ENCODE measurements around the gene EVI5L.
A peak's percentile ranks its signal among the peaks of the same experiment; 100 is the strongest.
"Not testable (repeated sequence)": the region's sequence is repeated elsewhere in the genome, so short reads cannot be mapped to it uniquely, and the experiment has no call there.

EVI5L gene

GRCh38 chr19:7829561-7830271 lies at the start of gene EVI5L:
Gene EVI5L, plus strand, starts transcription at chr19:7830218. Its CDS starts 16,325 bp downstream, at chr19:7846543.
- DNase-seq (ENCODE audit: low read depth) = peak; percentile 99

GRCh38 chr19:7781157-7781556 lies 48.9 kb upstream of the EVI5L start:
- DNase-seq (ENCODE audit: low read depth) = no peak

DNA sequence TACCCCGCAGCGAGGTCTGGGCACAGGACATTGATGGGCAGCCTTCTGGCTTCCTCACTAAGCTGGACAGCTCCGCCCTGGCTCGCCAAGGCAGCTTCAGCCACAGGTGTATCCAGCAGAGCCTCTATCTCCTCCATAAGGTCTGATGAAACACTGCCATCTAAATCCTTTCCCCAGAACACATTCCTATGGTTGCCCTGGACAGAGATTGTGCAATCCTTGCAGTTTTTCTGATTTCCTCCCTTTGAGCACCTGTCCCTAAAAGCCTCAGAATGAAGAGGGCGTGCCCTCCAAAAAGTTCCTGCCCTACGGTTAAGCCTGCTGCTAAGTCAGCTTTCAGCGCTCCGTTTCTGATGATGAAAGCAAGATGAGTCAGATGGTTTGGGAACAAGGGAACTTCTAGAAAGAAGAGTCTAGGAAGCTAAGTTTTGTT lies 46.0 kb upstream of the EVI5L start:
- DNase-seq (ENCODE audit: low read depth) = no peak

- no peak for DNase-seq (ENCODE audit: low read depth)
Observed at GRCh38 chr19:7784856-7785255, 45.2 kb upstream of the EVI5L start.

DNA sequence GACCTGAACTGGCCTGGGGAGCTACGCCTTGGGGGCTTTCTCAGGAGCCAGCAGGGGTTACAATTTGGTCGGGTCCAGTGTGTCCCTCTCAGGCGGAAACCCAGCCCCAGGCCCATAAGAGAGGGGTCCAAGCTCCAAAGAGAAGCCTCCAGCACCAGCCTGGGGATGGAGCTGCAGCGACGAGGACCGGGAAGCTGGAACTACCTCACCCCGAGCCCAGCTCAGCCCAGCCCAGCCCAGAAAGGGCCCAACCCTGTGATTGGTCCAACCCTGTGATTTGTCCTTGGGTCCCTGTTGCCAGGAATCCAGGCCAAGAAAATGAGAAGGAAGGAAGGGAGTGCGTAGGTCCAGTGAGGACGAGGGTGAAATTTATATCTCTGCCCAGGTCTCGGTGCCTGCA lies 42.9 kb upstream of the EVI5L start:
- DNase-seq (ENCODE audit: low read depth) = no peak

- DNase-seq (ENCODE audit: low read depth) = no peak
Observed at GRCh38 chr19:7787602-7788177, 42.3 kb upstream of the EVI5L start.

- DNase-seq (ENCODE audit: low read depth) = no peak
Observed at GRCh38 chr19:7788178-7788932, 41.7 kb upstream of the EVI5L start.

DNA sequence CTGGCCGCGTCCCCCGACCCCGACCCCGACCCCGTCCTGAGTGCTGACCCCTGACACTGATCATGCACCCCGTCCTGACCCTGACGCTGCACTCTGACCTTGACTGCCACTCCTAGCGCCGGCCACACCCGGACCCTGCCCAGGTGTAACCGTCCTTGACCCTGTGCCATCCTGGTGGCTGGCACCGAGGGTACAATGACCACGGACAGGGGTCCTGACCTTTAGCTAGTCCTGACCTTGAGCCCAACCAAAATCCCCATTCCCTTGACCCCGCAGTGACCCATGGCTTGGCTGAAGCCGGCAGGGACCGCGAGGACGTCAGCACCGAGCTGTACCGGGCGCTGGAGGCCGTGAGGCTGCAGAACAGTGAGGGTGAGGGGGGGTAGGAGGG lies 41.1 kb upstream of the EVI5L start:
- no peak for DNase-seq (ENCODE audit: low read depth)

GRCh38 chr19:7789447-7789846 lies 40.6 kb upstream of the EVI5L start:
- DNase-seq (ENCODE audit: low read depth) = no peak

GRCh38 chr19:7790416-7790815 lies 39.6 kb upstream of the EVI5L start:
- no peak for DNase-seq (ENCODE audit: low read depth)

DNA sequence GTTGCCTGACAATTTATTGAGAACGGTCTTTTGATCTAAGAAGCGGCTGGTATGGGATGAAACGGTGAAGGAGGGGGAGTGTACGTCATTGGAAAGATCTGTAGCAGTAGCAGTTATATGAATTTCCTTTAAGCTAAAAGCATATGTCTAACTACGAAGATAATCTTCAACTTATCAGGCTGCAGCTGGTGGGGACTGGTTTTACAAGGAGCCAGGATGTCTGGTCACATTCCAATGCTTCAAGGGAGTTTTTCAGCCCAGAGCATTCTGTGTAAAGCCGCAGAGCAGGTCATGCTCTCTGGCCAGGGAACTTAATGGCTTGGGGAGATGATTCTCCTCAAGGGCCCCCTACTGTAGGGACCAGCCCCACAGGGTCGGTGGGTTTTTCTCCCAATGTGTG lies 37.7 kb upstream of the EVI5L start:
- DNase-seq (ENCODE audit: low read depth) = no peak

GRCh38 chr19:7792701-7793100 lies 37.3 kb upstream of the EVI5L start:
- not testable (repeated sequence) for DNase-seq (ENCODE audit: low read depth)

GRCh38 chr19:7793493-7793892 lies 36.5 kb upstream of the EVI5L start:
- no peak for DNase-seq (ENCODE audit: low read depth)

- no peak for DNase-seq (ENCODE audit: low read depth)
Observed at GRCh38 chr19:7795555-7796161, 34.4 kb upstream of the EVI5L start.

GRCh38 chr19:7799640-7800355 lies 30.2 kb upstream of the EVI5L start:
- DNase-seq (ENCODE audit: low read depth) = no peak

DNA sequence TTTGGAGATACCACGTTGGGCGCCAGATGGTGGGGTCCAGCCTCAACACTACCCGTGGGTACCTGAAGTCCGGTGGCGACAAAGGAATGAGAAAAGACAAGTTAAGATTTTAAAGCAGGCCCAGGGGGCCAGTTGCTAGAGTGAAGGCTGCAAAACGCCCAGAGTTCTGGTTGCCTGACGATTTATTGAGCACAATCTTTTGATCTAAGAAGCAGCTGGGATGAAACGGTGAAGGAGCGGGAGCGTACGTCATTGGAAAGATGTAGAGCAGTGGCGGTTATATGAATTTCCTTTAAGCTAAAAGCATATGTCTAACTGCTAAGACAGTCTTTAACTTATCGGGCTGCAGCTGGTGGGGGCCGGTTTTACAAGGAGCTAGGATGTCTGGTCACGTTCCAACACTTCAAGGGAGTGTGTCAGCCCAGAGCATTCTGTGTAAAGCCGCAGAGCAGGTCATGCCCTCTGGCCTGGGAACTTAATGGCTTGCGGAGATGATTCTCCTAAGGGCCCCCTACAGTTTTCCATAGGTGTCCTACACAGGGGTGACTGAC lies 28.9 kb upstream of the EVI5L start:
- no peak for DNase-seq (ENCODE audit: low read depth)

DNA sequence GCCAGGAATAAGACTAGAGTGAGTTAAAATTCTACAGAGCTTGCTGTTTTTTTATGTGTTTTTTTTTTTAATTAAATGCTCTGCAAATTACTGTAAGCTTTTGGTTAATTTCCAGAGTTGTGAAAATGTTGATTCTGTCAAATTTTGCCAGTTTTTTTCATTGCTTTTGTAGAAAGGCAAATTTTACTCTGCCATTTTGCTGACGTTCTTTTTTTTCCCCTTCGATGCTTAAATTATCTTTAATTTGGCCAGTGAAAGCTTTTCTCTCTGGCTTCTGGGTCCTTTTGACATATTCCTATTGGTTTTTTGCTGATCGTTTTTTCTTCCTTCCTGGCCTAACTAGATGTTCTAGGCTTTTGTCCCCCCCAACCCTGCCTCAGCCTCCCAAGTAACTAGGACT lies 23.8 kb upstream of the EVI5L start:
- no peak for DNase-seq (ENCODE audit: low read depth)

GRCh38 chr19:7806876-7807275 lies 23.1 kb upstream of the EVI5L start:
- no peak for DNase-seq (ENCODE audit: low read depth)

DNA sequence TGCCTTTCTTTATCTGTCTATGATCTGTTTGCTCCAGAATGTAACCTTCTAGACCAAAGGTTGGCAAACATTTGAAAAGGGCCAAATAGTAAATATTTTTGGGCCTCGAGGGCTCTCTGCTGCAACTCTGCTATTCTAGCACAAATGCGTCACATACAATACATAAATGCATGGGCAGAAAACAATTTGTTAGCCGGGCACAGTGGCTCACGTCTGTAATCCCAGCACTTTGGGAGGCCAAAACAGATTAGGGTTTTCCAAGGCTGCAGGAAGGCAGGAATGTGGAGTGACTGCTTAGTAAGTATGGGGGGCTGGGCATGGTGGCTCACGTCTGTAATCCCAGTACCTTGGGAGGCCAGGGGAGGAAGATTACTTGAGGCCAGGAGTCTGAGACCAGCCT lies 21.9 kb upstream of the EVI5L start:
- DNase-seq (ENCODE audit: low read depth) = no peak

- DNase-seq (ENCODE audit: low read depth) = no peak
Observed at GRCh38 chr19:7811989-7812388, 18.0 kb upstream of the EVI5L start.

DNA sequence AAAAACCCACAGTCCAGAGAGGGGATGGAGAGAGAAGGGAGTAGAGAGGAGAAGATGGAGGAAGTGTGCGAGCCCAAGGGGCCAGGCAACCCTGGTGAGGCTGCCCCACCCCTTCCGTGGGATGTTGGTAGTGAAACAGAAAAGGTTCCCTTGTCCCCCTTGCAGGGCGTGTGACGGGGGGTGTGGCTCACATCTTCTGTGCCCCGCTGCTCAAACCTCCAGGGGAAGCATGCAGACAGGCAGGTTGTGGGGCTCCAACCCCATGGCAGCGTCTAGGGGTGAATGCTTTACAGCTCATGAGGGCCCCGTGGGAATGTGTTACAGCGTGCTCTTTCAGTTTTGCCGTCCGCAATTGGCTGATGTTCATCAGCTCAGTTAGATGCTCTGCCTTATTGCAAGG lies 14.7 kb upstream of the EVI5L start:
- DNase-seq (ENCODE audit: low read depth) = no peak

GRCh38 chr19:7816040-7816439 lies 14.0 kb upstream of the EVI5L start:
- DNase-seq (ENCODE audit: low read depth) = not testable (repeated sequence)
